Retinal pigment epithelial cell (primary cell): ENCODE measurements around the gene CTTNBP2NL.

Experiments used
- DNase-seq: peaks from one replicate; pipeline ENCODE4 v3.0.0-alpha.2; 2010; ENCODE audit warnings: low read depth
- H3K4me3 ChIP-seq: 2 replicates; pipeline ENCODE4 v1.5.1; 2011; ENCODE audit warnings: mild to moderate bottlenecking, low read length, control low read depth, moderate library complexity
- TF ChIP-seq, protein P1 (sequence below): conservative IDR thresholded peaks from 2 replicates; pipeline ENCODE4 v1.5.1; 2011; ENCODE audit warnings: low read depth, low read length, control low read depth, inconsistent platforms

Gene CTTNBP2NL

DNA sequence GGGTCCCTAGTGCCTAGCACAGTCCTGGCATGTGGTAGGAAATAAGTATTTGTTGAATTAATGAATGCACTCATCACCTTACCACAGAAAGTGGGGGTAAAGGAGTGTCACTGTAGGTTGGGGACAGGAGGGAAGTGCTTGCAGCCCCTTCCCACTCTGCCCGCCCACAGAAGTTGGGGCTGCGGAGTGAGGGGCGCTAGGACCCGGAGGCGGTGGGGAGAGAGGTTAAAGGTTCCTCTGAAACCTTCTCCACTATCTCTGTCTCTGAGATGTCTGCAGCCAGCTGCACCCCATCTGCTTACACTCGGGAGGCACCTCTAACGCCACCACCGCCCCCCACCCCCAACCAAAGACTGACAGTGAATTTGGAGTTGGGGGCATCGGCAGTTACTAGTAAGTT lies 111.3 kb downstream of the CTTNBP2NL start:
- TF ChIP-seq, protein P1, sequence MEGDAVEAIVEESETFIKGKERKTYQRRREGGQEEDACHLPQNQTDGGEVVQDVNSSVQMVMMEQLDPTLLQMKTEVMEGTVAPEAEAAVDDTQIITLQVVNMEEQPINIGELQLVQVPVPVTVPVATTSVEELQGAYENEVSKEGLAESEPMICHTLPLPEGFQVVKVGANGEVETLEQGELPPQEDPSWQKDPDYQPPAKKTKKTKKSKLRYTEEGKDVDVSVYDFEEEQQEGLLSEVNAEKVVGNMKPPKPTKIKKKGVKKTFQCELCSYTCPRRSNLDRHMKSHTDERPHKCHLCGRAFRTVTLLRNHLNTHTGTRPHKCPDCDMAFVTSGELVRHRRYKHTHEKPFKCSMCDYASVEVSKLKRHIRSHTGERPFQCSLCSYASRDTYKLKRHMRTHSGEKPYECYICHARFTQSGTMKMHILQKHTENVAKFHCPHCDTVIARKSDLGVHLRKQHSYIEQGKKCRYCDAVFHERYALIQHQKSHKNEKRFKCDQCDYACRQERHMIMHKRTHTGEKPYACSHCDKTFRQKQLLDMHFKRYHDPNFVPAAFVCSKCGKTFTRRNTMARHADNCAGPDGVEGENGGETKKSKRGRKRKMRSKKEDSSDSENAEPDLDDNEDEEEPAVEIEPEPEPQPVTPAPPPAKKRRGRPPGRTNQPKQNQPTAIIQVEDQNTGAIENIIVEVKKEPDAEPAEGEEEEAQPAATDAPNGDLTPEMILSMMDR = no peak
- DNase-seq = no peak
- H3K4me3 ChIP-seq = no peak overlapping the region

- TF ChIP-seq, protein P1 = no peak
- peak overlapping the region; percentile 56 for H3K4me3 ChIP-seq
- DNase-seq = no peak
Observed at GRCh38 chr1:112507921-112508277, 111.9 kb downstream of the CTTNBP2NL start.

DNA sequence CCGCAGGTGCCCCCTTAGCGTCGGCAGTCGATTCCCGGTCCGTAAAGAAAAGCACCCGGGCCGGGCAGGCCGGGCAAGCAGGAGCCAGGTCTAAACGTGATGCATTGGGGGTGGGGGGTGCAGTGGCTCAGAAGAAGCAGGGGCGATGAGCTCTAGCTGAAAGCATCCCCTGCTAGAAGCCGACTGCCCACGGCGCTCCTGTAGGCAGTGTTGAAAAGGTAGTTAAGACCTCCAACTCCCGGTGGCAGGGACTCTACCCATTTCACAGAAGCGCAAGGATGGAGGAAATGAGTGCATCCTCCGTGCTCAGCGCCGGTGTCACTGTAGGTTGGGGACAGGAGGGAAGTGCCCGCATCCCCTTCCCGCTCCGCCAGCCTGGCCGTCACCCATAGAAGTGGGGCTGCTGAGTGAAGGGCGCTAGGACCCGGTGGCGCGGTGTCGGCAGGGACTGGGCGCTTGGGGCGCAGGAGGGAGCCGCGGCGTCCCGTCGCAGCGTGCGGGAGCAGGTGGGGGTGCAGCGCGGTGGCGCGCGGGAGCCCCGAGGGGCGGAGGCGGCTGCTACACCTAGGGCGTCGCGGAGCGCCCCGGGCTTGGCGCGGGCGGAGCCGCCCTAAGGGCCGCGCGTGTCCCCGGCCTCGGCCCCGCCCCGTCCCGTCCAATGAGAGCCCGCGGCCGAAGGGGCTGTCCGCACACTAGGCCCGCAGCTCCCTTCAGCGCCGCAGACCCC lies 112.4 kb downstream of the CTTNBP2NL start, which contains the start of gene WNT2B:
Gene WNT2B (plus strand): TSS at position 688 of the 727 bp plus-strand sequence. CDS start 298 bp downstream, outside the sequence.
- TF ChIP-seq, protein P1 = no peak
- DNase-seq = no peak

GRCh38 chr1:112509005-112509659 lies 113.1 kb downstream of the CTTNBP2NL start:
- TF ChIP-seq, protein P1 = no peak
- no peak for DNase-seq
- H3K4me3 ChIP-seq = peak overlapping the region; percentile 56

More for the DNA sequence above, 112.4 kb downstream of the CTTNBP2NL start, which contains the start of gene WNT2B:
- peak within 1 kb of the TSS; percentile 56 for H3K4me3 ChIP-seq

DNA sequence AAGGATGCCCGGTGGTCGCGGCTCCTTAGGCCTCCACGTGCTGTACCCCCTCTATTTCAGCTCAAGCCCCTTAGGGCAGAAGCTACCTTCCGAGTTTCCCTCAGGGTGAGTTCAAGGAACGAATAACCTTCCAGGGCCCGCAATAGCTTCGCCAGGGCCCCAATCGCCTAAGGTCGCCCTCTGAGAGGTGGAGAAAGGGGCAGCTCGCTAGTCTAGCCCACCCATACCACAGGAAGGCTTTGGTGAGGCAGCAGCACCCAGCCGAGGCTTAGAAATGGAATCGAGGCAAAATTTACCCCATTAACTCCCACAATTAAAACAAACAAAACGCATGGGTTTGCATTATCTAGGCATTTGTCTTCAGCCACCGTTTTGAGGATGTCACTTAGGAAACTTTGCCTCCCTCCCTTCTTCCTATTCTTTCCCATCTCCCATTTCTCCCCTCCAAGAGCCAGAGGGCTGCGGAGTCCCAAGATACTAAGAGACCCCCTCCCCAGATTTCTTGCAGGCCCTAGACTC lies 113.7 kb downstream of the CTTNBP2NL start:
- TF ChIP-seq, protein P1 = no peak
- peak overlapping the region; percentile 56 for H3K4me3 ChIP-seq
- no peak for DNase-seq

GRCh38 chr1:112510340-112510739 lies 114.3 kb downstream of the CTTNBP2NL start:
- peak overlapping the region; percentile 56 for H3K4me3 ChIP-seq
- TF ChIP-seq, protein P1 = no peak
- no peak for DNase-seq
